ENCODE measurements around the gene NCK1.

Gene NCK1

GRCh38 chr3:136989781-136990524, 127.9 kb downstream of the NCK1 start:
- no peak for DNase-seq

- DNase-seq = no peak
These were observed 128.8 kb downstream of the NCK1 start for GRCh38 chr3:136990826-136991225.

- DNase-seq = peak; percentile 10
These were observed 130.1 kb downstream of the NCK1 start for GRCh38 chr3:136992115-136992514.

GRCh38 chr3:136994772-136995516, 132.9 kb downstream of the NCK1 start:
- DNase-seq = peak; percentile 81

GRCh38 chr3:136995652-136996051, 133.6 kb downstream of the NCK1 start:
- DNase-seq = no peak
